NOMO-1 treated with DMSO at 0.1 percent for 48 hours (cell line): ENCODE measurements around the gene GDPD4.

Source experiments
- DNase-seq: peaks from one replicate; lab custom pipeline; 2025; ENCODE audit not compliant: unreplicated experiment; lab: John Stamatoyannopoulos, UW

The GDPD4 gene

DNA sequence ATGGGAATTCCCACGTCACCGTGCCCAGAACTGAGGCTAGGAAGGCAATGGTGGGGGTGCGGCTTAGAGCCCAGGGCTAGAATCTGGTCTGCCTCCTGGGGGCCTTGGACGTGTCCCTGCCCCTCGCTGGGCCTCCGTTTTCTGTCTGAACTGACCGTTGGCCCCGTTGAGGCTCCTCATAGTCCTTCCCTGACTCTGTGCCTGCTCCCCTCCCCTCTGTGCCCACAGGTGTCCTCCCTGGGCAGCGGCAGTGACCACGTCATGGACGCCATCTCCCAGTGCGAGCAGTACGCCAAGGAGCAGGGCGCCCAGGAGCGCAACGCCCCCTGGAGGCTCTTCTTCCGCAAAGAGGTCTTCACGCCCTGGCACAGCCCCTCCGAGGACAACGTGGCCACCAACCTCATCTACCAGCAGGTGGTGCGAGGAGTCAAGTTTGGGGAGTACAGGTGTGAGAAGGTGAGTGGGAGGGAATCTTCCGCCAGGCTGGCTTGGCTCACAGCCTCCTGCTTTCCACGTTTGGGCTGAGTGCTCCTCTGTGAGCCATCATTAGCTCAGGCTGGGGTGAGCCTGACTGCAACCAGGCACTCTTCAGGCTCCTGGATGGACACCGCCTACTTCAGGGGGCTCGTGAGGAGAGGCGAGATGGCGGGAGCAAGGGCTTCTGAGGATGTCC is 109.5 kb downstream of the GDPD4 start:
- no peak for DNase-seq

DNA sequence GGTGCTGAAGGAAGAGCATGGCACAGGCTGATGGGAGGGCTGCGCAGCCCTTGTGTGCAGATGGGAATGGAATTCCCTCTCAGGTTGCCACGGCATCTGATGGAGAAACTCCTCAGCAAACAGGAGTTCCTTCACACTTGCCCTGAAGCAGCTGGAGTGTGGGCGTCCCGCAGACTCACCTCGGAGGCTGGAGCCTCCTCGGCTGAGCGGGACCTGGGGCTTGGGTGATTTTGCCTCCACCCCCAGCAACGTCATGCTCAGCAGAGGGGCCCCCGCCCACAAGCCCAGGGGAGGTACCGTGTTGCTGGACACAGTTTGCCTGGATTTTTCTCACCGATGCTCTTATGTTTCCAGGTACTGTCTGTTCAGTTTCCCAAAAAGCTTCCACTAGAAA is 110.1 kb downstream of the GDPD4 start:
- DNase-seq: no peak

DNA sequence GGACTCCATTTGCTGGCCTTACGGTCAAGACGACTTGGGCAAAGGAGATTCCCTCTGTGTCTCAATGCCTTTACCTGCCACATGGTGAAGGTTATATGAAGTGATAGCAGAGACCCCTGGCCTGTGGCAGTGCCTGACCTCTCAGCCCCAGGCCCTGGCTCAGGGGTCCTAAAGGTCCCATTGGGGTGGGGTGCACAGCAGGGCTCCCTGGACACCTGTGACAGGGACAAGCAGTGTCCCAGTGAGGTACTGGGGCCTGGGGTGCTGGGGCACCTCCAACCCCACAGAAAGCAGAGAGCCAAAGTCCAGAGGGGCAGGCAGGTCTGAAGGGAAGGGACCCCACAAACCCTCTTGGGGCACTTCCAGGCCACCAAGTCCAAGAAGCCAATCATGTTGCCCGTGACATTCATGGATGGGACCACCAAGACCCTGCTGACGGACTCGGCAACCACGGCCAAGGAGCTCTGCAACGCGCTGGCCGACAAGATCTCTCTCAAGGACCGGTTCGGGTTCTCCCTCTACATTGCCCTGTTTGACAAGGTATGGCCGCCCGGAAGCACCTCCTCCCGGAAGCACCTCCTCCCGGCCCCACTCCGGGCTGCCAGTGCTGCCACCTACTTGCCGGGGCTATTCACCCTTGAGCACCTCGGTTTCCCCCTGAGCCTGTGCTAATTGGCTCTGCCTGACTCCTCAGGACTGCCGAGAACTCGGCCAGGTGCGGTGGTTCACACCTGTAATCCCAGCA is 111.0 kb downstream of the GDPD4 start:
- no peak for DNase-seq

DNA sequence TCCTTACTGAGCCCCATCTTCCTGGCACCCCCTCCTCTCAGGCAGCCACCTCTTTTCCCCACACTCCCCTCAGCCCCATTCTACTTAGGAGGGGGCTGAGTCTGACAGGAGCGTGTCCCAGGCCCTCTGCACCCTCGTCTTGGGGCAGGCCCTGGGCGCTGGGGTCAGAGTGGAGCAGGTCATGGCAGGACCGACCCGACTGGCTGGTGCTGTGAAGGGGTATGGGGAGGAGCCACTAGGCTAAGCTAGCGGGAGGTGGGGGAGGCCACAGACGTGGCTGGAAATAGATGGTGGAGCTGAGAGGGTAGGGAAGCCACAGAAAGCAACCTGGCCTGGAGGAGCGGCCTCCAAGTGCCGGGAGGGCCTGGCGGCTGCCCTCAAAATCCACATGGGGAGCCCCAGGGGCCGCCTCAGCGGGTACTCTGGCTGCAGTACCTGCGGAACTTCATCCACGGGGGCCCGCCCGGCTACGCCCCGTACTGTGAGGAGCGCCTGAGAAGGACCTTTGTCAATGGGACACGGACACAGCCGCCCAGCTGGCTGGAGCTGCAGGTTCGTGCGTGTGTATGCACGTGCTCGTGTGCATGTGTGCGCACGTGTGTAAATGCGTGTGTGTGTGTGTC is 111.8 kb downstream of the GDPD4 start:
- DNase-seq: no peak

DNA sequence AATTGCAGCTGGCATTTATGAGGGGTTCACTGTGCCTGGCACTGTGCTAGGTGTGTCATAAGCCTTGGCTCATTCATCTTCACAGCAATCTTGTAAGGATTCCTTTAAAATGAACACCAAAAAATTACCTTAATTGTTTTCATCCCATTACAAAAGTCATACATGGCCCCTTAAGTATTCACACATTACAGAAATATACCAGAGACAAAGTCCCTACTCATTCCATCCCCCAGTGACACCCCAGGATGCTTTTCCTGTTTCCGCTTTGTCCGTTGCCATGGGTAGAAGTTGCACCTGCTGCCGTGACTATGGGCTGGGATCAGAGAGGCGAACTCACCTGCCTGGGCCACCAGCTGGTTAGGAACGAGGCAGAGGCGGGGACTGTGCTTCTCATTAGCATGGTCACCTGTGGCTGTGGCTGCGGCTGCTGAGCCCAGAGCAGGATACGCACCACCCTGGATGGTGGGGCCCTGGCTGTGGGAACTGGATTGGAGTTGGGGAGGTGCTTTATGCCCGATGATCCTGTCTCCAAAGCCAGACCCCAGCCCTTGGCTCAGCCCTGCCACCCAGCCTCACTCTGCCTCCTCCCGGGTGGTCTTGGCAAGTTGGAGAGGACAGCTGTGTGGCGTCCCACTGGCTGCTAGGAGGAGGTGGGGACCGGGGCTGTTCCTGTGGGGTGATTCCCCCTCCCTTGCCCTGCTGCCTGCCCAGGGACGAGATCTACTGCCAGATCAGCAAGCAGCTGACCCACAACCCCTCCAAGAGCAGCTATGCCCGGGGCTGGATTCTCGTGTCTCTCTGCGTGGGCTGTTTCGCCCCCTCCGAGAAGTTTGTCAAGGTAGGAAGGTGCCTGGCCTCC is 112.6 kb downstream of the GDPD4 start:
- no peak for DNase-seq

DNA sequence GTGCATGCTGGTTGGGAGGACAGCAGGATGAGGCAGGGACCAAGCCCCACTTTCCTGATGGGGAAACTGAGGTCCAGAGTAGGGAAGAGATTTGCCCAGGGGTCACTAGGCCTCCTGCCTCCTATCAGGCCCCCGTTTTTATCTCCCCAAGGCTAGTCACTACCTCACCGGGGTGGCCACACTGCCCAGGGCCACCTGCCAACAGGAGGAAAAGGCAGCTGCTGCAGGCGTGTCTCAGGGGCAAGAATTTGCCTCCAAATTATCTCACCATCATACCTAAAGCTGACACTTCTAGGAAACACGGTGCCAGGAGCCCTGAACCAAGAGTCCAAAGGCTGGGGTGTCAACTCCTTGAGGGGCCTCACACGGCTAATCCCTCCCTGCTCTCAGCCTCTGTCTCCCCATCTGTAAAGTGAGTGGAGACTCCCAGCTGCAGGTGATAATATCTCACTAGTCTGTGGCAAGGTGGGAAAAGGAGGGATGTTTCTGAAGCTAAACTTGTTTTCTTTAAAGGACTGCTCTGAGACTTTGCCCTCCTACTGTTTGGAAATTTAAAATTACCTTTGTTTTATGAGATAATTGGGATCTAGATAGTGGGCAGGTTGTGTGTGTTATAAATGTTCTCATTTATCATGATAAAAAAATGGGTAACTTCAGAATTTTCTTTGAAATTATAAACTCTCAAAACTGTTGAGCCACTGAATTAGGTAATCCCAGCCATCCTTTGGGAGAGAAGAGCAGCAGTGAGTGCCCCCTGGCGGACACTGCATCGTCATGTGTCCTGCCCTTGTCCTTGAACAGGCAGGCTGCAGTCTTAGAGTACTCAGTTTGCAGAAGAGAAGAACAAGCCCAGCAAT is 113.5 kb downstream of the GDPD4 start:
- peak; percentile 59 for DNase-seq

DNA sequence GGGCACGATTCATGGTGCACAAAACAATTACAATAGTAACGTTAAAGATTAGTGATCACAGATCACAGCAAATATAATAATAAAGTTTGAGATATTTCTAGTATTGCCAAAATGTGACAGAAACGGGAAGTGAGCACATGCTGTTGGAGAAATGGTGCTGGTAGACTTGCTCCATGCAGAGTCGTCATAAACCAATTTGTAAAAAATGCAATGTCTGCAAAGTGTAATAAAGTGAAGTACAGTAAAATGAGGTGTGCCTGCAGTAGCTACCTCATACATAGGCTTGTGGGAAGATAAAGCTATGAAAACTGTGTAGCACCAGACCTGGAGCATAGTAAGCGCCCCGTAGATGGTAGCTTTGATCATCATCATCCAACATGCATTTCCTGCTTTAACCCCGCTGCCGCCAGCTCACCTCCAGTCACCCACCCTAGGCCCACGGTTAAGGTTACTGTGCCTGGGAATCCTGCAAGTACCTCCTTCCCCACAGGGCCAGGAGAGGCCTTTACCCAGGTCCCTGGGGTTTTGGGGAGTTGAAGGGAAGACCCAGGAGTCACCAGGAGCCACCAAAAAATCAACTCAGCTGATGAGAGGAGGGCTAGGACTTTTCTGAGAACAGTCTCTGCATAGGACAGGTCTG is 114.3 kb downstream of the GDPD4 start:
- peak; percentile 26 for DNase-seq

DNA sequence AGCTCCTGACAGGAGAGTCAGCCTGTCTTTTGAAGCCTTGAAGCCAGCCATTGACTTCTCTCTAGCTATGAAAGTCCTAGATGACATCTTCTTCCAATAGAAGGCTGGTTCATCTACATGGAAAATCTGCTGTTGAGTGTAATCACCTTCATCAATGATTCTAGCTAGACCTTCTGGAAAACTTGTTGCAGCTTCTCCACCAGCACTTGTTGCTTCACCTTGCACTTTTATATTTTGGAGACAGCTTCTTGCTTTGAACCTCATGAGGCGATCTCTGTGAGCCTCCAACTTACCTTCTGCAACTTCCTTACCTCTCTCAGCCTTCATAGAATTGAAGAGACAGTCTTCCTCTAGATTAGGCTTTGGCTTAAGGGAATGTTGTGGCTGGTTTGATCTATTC is 115.2 kb downstream of the GDPD4 start:
- no peak for DNase-seq

DNA sequence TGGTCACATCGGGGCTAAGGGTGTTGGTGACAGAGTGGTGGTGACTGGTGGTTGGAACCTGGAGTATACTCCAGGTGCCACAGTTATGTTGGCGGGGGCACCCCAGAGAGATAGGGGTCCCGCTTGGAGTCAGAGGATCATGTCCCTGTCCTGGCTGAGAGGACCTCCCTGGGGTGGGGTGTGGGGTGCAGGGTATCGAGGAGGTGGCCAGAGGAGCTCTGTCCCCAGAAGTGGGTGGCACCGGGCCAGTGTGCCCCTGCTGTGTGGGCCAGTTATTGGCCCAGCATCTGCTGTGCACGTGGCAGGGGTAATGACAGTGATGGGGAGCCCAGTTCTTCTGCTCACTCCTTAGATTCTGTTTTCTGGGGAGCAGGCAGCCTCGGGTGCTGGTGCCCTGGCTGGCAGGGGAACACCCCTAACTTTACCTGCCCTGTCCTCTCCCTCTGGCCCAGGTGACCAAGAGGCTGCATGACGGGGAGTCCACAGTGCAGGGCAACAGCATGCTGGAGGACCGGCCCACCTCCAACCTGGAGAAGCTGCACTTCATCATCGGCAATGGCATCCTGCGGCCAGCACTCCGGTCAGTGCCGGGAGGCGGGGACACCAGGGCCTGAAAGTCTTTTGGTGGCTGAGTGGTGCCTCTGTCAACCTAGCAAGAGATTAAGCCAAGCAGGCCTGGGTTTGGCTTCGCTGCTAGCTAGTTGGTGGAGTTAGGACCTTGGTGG is 117.2 kb downstream of the GDPD4 start:
- no peak for DNase-seq

DNA sequence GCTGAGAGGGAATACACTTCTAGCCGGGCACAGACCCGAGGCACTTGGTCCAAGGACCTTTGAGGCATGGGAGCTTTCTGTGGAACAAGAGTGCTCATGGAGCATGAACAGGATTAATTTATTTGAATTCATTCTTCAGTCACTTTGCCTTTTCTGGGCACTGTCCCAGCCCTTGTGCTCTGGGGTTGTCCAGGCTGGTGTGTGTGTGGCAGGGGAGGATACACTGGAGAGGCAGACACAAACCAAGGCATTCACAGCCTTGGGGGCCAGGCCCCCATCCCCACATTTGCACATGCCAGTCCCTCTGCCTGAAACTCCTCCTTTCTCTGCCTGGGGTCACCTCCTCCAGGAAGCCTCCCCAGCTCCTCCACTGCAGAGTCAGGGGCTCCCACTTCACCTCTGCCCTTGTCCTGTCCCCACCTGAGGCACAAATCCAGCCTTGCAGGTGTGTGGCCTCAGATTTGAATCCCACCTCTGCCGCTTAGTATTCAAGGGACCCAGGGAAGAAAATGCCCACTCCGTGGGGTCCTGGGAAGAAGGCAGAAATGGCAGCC is 118.0 kb downstream of the GDPD4 start:
- no peak for DNase-seq

DNA sequence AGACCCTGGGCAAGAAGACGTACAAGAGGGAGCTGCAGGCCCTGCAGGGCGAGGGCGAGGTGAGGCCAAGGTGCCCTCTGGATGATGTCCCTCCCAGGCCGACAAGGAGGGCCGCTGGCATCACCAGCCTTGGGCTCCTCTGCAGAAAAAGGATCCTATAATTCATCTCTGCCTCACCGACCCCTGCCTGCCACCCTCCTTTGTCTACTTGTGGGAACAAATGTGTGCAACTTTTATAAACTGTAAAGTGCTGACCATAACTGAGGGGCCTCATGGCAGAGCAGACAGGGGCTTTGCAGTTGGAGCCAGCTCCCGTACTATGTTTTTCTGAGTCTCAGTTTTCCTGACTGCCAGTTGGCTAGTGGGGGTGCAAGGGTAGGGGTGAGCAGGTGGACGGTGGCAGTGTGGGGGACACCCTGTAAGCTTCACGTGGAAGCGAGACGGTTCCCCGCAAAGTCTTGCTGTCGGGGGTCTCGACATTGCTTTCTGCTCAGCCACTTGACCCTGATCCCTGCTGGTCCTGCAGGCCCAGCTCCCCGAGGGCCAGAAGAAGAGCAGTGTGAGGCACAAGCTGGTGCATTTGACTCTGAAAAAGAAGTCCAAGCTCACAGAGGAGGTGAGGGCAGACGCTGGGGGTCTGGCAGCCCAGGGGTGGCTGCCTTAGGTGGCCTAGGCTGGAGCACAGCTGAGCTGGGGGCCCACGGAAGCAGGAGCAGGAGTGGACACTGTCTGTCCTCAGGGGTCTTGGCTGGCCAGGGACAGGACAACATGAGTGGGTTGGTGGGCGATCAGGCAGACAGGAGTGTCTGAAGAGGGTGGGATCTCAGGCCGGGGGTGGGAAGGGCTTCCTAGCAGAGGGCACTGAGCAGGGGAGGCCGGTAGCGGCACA is 118.7 kb downstream of the GDPD4 start:
- no peak for DNase-seq

DNA sequence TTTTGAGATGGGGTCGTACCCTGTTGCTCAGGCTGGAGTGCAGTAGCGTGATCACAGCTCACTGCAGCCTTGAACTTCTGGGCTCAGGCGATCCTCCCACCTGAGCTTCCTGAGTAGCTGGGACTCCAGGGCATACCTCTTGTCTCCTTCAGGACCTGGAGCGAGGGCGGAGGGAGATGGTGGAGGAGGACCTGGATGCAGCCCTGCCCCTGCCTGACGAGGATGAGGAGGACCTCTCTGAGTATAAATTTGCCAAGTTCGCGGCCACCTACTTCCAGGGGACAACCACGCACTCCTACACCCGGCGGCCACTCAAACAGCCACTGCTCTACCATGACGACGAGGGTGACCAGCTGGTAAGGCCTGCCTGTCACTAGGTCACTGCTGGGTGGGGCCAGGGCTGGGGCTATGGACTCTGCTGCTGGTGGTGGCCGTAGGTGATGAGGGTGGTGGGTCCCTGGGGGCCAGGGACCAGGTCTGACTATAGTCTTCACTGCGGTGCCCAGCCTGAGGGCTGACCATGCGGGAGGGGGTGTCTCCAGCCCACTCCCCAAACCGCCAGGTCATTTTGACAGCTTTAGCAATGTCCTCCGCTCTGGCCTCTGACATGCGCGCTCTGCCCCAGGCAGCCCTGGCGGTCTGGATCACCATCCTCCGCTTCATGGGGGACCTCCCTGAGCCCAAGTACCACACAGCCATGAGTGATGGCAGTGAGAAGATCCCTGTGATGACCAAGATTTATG is 119.5 kb downstream of the GDPD4 start:
- DNase-seq: no peak

DNA sequence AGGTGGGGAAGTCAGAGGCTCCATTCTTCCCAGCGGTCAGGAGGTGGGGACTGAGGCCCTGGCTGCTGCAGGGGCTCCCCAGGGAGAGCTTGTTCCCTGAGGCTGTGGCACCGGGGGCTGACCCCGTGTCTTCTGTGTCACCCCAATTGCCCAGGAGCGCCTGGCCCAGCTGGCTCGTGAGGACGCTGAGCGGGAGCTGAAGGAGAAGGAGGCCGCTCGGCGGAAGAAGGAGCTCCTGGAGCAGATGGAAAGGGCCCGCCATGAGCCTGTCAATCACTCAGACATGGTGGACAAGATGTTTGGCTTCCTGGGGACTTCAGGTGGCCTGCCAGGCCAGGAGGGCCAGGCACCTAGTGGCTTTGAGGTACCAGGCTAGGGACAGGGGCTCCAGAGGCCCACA is 120.3 kb downstream of the GDPD4 start:
- no peak for DNase-seq

DNA sequence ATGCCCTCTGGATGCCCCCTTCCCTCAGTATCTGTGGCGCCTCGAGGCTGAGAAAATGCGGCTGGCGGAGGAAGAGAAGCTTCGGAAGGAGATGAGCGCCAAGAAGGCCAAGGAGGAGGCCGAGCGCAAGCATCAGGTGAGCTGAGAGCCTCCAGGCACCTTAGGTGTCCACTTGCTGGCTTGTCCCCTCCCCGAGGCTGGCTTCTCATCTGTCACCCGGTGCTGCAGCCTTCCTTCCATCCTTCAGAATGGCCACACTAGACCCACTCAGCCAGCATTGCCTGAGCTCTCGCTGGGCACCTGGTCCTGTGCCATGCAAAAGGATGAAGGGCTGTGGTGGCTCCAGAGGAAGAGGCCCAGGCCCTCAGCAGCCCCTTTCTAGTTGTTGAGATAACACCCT is 121.1 kb downstream of the GDPD4 start:
- no peak for DNase-seq

DNA sequence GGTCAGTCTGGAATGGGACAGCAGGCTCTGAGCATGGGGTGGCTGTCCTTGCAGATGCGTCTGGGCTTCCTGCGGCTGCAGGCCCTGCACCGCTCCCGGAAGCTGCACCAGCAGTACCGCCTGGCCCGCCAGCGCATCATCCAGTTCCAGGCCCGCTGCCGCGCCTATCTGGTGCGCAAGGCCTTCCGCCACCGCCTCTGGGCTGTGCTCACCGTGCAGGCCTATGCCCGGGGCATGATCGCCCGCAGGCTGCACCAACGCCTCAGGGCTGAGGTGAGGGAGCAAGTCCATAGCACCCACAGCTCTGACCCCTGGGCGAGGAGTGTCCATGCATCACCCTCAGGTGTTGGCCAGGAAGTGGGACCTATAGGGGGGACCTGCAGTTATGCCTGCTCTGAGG is 121.8 kb downstream of the GDPD4 start:
- no peak for DNase-seq

DNA sequence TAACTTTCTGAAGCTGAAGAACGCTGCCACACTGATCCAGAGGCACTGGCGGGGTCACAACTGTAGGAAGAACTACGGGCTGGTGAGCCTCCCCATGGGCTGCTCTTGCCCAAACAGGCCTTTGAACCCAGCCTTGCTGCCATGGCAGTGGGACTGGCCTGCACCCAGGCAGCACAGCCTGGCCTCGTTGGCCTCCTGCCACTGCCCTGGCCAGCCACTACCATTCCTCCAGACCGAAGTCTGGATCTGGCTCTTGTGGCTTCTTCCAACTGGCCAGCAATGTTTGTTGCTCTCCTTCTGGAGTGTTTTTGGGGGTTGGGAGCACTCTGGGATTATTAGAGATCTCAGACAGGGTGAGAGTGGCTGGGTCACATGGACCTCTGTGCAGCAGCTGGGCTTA is 122.4 kb downstream of the GDPD4 start:
- DNase-seq: no peak

DNA sequence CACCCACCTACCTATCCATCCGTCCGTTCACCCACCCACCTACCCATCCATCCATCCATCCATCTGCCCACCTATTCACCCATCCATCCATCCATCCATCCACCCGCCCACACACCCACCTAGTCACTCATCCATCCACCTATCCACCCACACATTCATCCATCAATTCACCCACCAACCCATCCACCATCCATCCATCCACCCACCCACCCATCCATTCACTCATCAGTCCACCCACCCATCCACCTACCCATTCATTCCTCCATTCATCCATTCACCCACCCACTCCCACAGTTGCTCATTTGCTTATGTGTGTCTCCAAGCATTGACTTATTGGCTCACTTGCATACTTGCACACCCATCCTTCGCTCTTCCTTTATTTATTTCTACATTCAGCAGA is 123.3 kb downstream of the GDPD4 start:
- DNase-seq: no peak
